PC-9 (cell line): ENCODE data around the gene DACT2. TPM values are rescaled to one million over a fixed set of nuclear protein-coding genes. Genes with fewer than 3 reads are reported as not detected.

Source experiments
- BruUV-seq: library from RNA; stranded (reverse); fragments of 400-500 nt; replicated peaks from 2 replicates; lab custom pipeline; 2021; lab: Mats Ljungman, UMichigan
- CTCF ChIA-PET: fragments of 300-600 bp; sonication (Branson Sonifier 250); formaldehyde crosslinking; loops from one replicate; lab custom pipeline; 2022; ENCODE audit warnings: antibody characterized with exemption; lab: Charles Lee
- POLR2A ChIA-PET: fragments of 300-600 bp; sonication (Branson Sonifier 250); formaldehyde crosslinking; loops from one replicate; lab custom pipeline; 2022; ENCODE audit warnings: antibody characterized with exemption; ENCODE audit not compliant: unreplicated experiment; lab: Charles Lee
- DNase-seq, 2 experiments: peaks; one replicate each; pipeline versions ENCODE4 v3.0.0 to v3.0.0-alpha.2; 2015 to 2022; ENCODE audit warnings: mixed read lengths in 1 of 2
- H2AFZ ChIP-seq: fragments of 200-600 bp; sonication (generic); 2 replicates; pipeline ENCODE4 v1.8.1; 2017; ENCODE audit warnings: antibody characterized with exemption
- H3F3A ChIP-seq: fragments of 200-600 bp; sonication (generic); 2 replicates; pipeline ENCODE4 v1.8.1; 2017; ENCODE audit warnings: antibody characterized with exemption, mild to moderate bottlenecking, low read depth; ENCODE audit not compliant: insufficient read depth
- H3K27ac ChIP-seq: fragments of 200-600 bp; sonication (generic); 2 replicates; pipeline ENCODE4 v1.6.1; 2016; ENCODE audit warnings: mixed run types
- H3K27me3 ChIP-seq: fragments of 200-600 bp; sonication (generic); 2 replicates; pipeline ENCODE4 v1.6.1; 2016; ENCODE audit warnings: low read depth, mixed run types; ENCODE audit not compliant: insufficient read depth
- H3K36me3 ChIP-seq: fragments of 200-600 bp; sonication (generic); 2 replicates; pipeline ENCODE4 v1.6.1; 2016; ENCODE audit warnings: low read depth, mixed run types
- H3K4me1 ChIP-seq: fragments of 200-600 bp; sonication (generic); replicated peaks from 2 replicates; pipeline ENCODE4 v1.6.1; 2016; ENCODE audit warnings: mixed run types; ENCODE audit not compliant: insufficient read depth
- H3K4me2 ChIP-seq: fragments of 200-600 bp; sonication (generic); 2 replicates; pipeline ENCODE4 v1.6.1; 2017; ENCODE audit warnings: mixed run types
- H3K4me3 ChIP-seq: fragments of 200-600 bp; sonication (generic); 2 replicates; pipeline ENCODE4 v1.6.1; 2016; ENCODE audit warnings: mixed run types
- H3K79me2 ChIP-seq: fragments of 200-600 bp; sonication (generic); 2 replicates; pipeline ENCODE4 v1.6.1; 2017; ENCODE audit warnings: low read depth, mixed run types
- H3K9me2 ChIP-seq: fragments of 200-600 bp; sonication (generic); 2 replicates; pipeline ENCODE4 v1.8.1; 2017; ENCODE audit warnings: mild to moderate bottlenecking; ENCODE audit not compliant: insufficient read depth
- H3K9me3 ChIP-seq: fragments of 200-600 bp; sonication (generic); 2 replicates; pipeline ENCODE4 v1.8.1; 2016; ENCODE audit warnings: low read depth; ENCODE audit not compliant: insufficient read depth
- H4K20me1 ChIP-seq: fragments of 200-600 bp; sonication (generic); 2 replicates; pipeline ENCODE4 v1.8.1; 2017; ENCODE audit not compliant: insufficient read depth
- EZH2 ChIP-seq: fragments of 200-600 bp; sonication (generic); IDR thresholded peaks from 2 replicates; pipeline ENCODE4 v1.8.0; 2017; ENCODE audit warnings: antibody characterized with exemption, low read depth
- intact Hi-C: fragments of 100-400 bp; cut with micrococcal nuclease; formaldehyde crosslinking; loops from one replicate; pipeline ENCODE4 v1.10.0; 2022; ENCODE audit not compliant: unreplicated experiment
- total RNA-seq: library from RNA; stranded (reverse); gene quantifications from 2 replicates; pipeline ENCODE4 v1.2.3, GENCODE V29; 2021
- TF ChIP-seq, protein P1 (sequence below): fragments of 200-600 bp; sonication (generic); conservative IDR thresholded peaks from 2 replicates; pipeline ENCODE4 v1.6.1; 2017; ENCODE audit warnings: mixed run types, antibody characterized with exemption, mild to moderate bottlenecking, moderate library complexity

The DACT2 gene
- total RNA-seq, 1 experiment from 2014 or later: not detected

DNA sequence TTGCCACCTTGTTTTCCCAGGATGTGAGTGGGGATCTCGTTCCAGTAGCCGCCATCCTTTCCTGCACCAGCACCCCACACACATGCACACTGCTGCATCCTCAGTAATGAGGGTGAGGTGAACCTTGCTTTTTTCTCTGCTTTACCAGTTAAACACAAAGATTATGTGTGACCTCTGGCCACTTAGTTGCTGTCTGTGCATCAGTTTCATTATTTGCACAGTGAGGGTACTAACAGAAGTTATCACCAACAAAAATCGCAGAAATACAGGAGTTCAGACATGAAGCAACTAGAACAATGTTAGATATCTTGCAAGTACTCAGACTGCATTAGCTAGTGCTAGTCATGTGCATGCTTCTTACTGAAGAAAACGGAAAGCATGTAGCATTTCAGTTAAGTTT, 17.4 kb upstream of the DACT2 start:
- Histone ChIP-seq H3K79me2 (no peaks in the 10 kb centered on the region), H3K27ac (no peak overlapping the region), H3K4me3 (no peak overlapping the region), H3K9me3 (no peaks in the 10 kb centered on the region), H4K20me1 (no peaks in the 10 kb centered on the region), H3K9me2 (no peaks in the 10 kb centered on the region), H2AFZ (no peak overlapping the region), H3K27me3 (peaks cover 54% of the 10 kb centered on the region), H3K4me1 (no peaks in the 10 kb centered on the region), H3F3A (no peaks in the 10 kb centered on the region), H3K36me3 (no peaks in the 10 kb centered on the region), H3K4me2 (no peak overlapping the region)
- intact Hi-C loops: no loop called here
- TF ChIP-seq EZH2: no peak
- TF ChIP-seq, protein P1, sequence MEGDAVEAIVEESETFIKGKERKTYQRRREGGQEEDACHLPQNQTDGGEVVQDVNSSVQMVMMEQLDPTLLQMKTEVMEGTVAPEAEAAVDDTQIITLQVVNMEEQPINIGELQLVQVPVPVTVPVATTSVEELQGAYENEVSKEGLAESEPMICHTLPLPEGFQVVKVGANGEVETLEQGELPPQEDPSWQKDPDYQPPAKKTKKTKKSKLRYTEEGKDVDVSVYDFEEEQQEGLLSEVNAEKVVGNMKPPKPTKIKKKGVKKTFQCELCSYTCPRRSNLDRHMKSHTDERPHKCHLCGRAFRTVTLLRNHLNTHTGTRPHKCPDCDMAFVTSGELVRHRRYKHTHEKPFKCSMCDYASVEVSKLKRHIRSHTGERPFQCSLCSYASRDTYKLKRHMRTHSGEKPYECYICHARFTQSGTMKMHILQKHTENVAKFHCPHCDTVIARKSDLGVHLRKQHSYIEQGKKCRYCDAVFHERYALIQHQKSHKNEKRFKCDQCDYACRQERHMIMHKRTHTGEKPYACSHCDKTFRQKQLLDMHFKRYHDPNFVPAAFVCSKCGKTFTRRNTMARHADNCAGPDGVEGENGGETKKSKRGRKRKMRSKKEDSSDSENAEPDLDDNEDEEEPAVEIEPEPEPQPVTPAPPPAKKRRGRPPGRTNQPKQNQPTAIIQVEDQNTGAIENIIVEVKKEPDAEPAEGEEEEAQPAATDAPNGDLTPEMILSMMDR: no peak
- DNase-seq: no peak
- no TSS peak for BruUV-seq
- CTCF ChIA-PET: no interaction called here
- POLR2A ChIA-PET: no interaction called here

DNA sequence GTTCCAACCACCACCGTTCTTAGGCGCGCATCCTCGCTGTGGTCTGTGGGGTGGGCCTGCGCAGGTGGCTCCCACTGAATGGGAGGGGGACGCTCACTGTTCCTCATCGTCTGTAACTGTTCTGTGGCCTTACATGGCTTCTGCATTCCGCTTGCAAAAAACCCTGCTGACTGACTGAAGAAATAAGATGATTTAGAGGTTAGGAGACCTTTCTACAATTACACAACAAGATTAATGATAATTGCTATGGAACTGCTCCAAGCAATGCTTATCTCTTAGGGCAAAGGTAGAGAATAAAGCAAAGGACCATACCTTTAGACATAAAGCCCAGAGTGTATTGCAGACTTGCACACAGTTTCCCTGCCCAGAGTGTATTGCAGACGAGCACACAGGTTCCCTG, 14.4 kb upstream of the DACT2 start:
- H3K27me3 ChIP-seq: peaks cover 42% of the 10 kb centered on the region
- BruUV-seq: no TSS peak

DNA sequence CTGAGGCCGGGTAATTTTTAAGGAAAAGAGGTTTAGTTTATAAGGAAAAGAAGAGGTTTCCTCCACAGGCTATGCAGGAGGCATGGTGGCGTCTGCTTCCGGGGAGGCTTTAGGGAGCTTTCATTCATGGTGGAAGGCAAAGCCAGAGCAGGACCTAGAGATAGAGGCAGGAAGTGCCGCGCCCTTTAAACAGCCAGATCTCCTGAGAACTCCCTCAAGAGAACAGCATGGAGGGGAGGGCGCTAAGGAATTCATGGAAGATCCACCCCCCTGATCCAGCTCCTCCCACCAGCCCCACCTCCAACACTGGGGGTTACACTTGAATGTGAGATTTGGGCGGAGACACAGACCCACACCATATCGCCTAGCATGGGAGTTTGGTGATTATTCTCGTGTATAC, 13.9 kb upstream of the DACT2 start:
- ChIA-PET CTCF (no interaction called here), POLR2A (no interaction called here)
- H3K9me2 ChIP-seq: no peaks in the 10 kb centered on the region
- TF ChIP-seq EZH2: no peak
- TF ChIP-seq, protein P1: no peak
- H3K4me3 ChIP-seq: no peak overlapping the region
- no peak overlapping the region for H3K27ac ChIP-seq
- no TSS peak for BruUV-seq
- no peak overlapping the region for H3K4me2 ChIP-seq
- no peak overlapping the region for H2AFZ ChIP-seq
- no peaks in the 10 kb centered on the region for H4K20me1 ChIP-seq
- no peak for DNase-seq
- H3K27me3 ChIP-seq: peaks cover 37% of the 10 kb centered on the region
- intact Hi-C loops: no loop called here
- no peaks in the 10 kb centered on the region for H3K36me3 ChIP-seq
- no peaks in the 10 kb centered on the region for H3K9me3 ChIP-seq
- H3K79me2 ChIP-seq: no peaks in the 10 kb centered on the region
- no peaks in the 10 kb centered on the region for H3F3A ChIP-seq
- no peaks in the 10 kb centered on the region for H3K4me1 ChIP-seq

More for the DNA sequence above, 14.4 kb upstream of the DACT2 start:
- DNase-seq: no peak
- Histone ChIP-seq H2AFZ (no peak overlapping the region), H3K4me3 (no peak overlapping the region), H3K79me2 (no peaks in the 10 kb centered on the region), H4K20me1 (no peaks in the 10 kb centered on the region), H3K36me3 (no peaks in the 10 kb centered on the region), H3K9me2 (no peaks in the 10 kb centered on the region), H3K9me3 (no peaks in the 10 kb centered on the region), H3K4me1 (no peaks in the 10 kb centered on the region), H3K4me2 (no peak overlapping the region), H3K27ac (no peak overlapping the region), H3F3A (no peaks in the 10 kb centered on the region)
- CTCF ChIA-PET: no interaction called here
- no peak for TF ChIP-seq EZH2
- TF ChIP-seq, protein P1: no peak
- POLR2A ChIA-PET: no interaction called here
- intact Hi-C loops: no loop called here
